DMS53 (cell line): ENCODE results near the gene ELMOD1.
"Not testable (repeated sequence)": the region's sequence is repeated elsewhere in the genome, so short reads cannot be mapped to it uniquely, and the experiment has no call there.

Experiments
- DNase-seq: peaks from one replicate; lab custom pipeline; 2025; lab: John Stamatoyannopoulos, UW

ELMOD1 gene

GRCh38 chr11:107590460-107591377 is at the start of gene ELMOD1:
Gene ELMOD1 (plus strand): TSS chr11:107591147. CDS start chr11:107618190, 27,043 bp downstream.
- DNase-seq: peak; percentile 88

- peak; percentile 41 for DNase-seq
Measured at GRCh38 chr11:107545101-107545514, 45.8 kb upstream of the ELMOD1 start.

- no peak for DNase-seq
Measured at GRCh38 chr11:107547961-107548360, 43.0 kb upstream of the ELMOD1 start.

GRCh38 chr11:107549253-107549953 is 41.5 kb upstream of the ELMOD1 start:
- DNase-seq: peak; percentile 60

GRCh38 chr11:107549954-107550285 is 41.0 kb upstream of the ELMOD1 start:
- no peak for DNase-seq

GRCh38 chr11:107550304-107550703 is 40.6 kb upstream of the ELMOD1 start:
- no peak for DNase-seq

GRCh38 chr11:107561688-107562087 is 29.3 kb upstream of the ELMOD1 start:
- no peak for DNase-seq

GRCh38 chr11:107562647-107563208 is 28.2 kb upstream of the ELMOD1 start:
- DNase-seq: peak; percentile 77

- DNase-seq: peak; percentile 77
Measured at GRCh38 chr11:107563702-107564101, 27.2 kb upstream of the ELMOD1 start.

GRCh38 chr11:107564877-107565218 is 26.1 kb upstream of the ELMOD1 start:
- no peak for DNase-seq

- peak; percentile 85 for DNase-seq
Measured at GRCh38 chr11:107565219-107565937, 25.6 kb upstream of the ELMOD1 start, which contains the start of gene ALKBH8. Gene ALKBH8 (minus strand): TSS chr11:107565735. CDS start chr11:107560893, 4,842 bp downstream.

GRCh38 chr11:107565955-107566501 is 24.9 kb upstream of the ELMOD1 start:
- peak; percentile 49 for DNase-seq

GRCh38 chr11:107566569-107566968 is 24.4 kb upstream of the ELMOD1 start:
- DNase-seq: no peak

GRCh38 chr11:107567739-107568335 is 23.1 kb upstream of the ELMOD1 start:
- peak; percentile 12 for DNase-seq

- DNase-seq: no peak
Measured at GRCh38 chr11:107570015-107570414, 20.9 kb upstream of the ELMOD1 start.

- no peak for DNase-seq
Measured at GRCh38 chr11:107573438-107573837, 17.5 kb upstream of the ELMOD1 start.

GRCh38 chr11:107576497-107577345 is 14.2 kb upstream of the ELMOD1 start:
- peak; percentile 69 for DNase-seq

- no peak for DNase-seq
Measured at GRCh38 chr11:107577346-107577711, 13.6 kb upstream of the ELMOD1 start.

- DNase-seq: not testable (repeated sequence)
Measured at GRCh38 chr11:107579169-107579568, 11.8 kb upstream of the ELMOD1 start.

GRCh38 chr11:107581147-107581546 is 9.8 kb upstream of the ELMOD1 start:
- no peak for DNase-seq
